ENCODE results near the gene RASGEF1B. TPM values are rescaled to one million over a fixed set of nuclear protein-coding genes. Genes with fewer than 3 reads are reported as not detected.

The RASGEF1B gene
- total and polyA plus RNA-seq, 2 of the 4 experiments (the other 2 are of a cell fraction) = 0.09 to 0.36 TPM

- H2BK15ac ChIP-seq (ENCODE audit: low read depth, low read length) = no peak overlapping the region
- peaks cover 3% of the 10 kb centered on the region; the same call in 1 of the 2 replicates for H3K36me3 ChIP-seq (ENCODE audit: control insufficient read depth, insufficient read depth, low read length)
- no peak overlapping the region for H4K5ac ChIP-seq (ENCODE audit: low read depth, low read length)
- H3K9me1 ChIP-seq (ENCODE audit: insufficient read depth, low read length) = no peaks in the 10 kb centered on the region
- H4K91ac ChIP-seq (ENCODE audit: insufficient read depth, low read depth, low read length) = no peak overlapping the region
- TF ChIP-seq RAD21 (IDR thresholded peaks at IDR 0.05; ENCODE audit: low read length) (no peak), FOS (IDR thresholded peaks at IDR 0.05; ENCODE audit: low read depth, low read length) (no peak), RCOR1 (IDR thresholded peaks at IDR 0.05; ENCODE audit: insufficient replicate concordance, low read length) (no peak), RFX5 (IDR thresholded peaks at IDR 0.05; ENCODE audit: low read depth, low read length) (no peak), CHD1 (IDR thresholded peaks at IDR 0.05; ENCODE audit: low read depth, low read length) (no peak), CEBPB (IDR thresholded peaks at IDR 0.05; ENCODE audit: low read depth, low read length) (no peak), USF2 (IDR thresholded peaks at IDR 0.05; ENCODE audit: low read depth, low read length) (no peak), MXI1 (IDR thresholded peaks at IDR 0.05; ENCODE audit: borderline replicate concordance, low read depth, low read length) (no peak), POLR2A (IDR thresholded peaks at IDR 0.05; ENCODE audit: low read depth, low read length) (no peak), MAZ (IDR thresholded peaks at IDR 0.05; ENCODE audit: borderline replicate concordance, low read depth, low read length) (no peak), NFE2L2 (IDR thresholded peaks at IDR 0.05; ENCODE audit: low read depth, low read length) (no peak)
- TF ChIP-seq, protein P1, sequence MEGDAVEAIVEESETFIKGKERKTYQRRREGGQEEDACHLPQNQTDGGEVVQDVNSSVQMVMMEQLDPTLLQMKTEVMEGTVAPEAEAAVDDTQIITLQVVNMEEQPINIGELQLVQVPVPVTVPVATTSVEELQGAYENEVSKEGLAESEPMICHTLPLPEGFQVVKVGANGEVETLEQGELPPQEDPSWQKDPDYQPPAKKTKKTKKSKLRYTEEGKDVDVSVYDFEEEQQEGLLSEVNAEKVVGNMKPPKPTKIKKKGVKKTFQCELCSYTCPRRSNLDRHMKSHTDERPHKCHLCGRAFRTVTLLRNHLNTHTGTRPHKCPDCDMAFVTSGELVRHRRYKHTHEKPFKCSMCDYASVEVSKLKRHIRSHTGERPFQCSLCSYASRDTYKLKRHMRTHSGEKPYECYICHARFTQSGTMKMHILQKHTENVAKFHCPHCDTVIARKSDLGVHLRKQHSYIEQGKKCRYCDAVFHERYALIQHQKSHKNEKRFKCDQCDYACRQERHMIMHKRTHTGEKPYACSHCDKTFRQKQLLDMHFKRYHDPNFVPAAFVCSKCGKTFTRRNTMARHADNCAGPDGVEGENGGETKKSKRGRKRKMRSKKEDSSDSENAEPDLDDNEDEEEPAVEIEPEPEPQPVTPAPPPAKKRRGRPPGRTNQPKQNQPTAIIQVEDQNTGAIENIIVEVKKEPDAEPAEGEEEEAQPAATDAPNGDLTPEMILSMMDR (conservative IDR thresholded peaks at IDR 0.05; ENCODE audit: low read depth, low read length) = no peak
- TF ChIP-seq, protein P2, sequence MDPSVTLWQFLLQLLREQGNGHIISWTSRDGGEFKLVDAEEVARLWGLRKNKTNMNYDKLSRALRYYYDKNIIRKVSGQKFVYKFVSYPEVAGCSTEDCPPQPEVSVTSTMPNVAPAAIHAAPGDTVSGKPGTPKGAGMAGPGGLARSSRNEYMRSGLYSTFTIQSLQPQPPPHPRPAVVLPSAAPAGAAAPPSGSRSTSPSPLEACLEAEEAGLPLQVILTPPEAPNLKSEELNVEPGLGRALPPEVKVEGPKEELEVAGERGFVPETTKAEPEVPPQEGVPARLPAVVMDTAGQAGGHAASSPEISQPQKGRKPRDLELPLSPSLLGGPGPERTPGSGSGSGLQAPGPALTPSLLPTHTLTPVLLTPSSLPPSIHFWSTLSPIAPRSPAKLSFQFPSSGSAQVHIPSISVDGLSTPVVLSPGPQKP (IDR thresholded peaks at IDR 0.05; ENCODE audit: borderline replicate concordance, low read depth, low read length) = no peak
- H4K8ac ChIP-seq (ENCODE audit: low read depth in 2 of 2, low read length in 2 of 2) = no peak overlapping the region
- no peak for ATAC-seq (ENCODE audit: low read depth)
- H3K27me3 ChIP-seq (ENCODE audit: control insufficient read depth, insufficient read depth, low read length) = no peaks in the 10 kb centered on the region
- no peak overlapping the region for H3K23ac ChIP-seq (ENCODE audit: low read depth, low read length)
- no peak overlapping the region for H3K14ac ChIP-seq (replicated peaks; ENCODE audit: low read depth, low read length)
- in situ Hi-C loops (cut with MboI; ENCODE audit: low sequenced_read_pairs) = no loop called here
- no peak overlapping the region for H3K27ac ChIP-seq (ENCODE audit: insufficient read depth, low read length)
- BruUV-seq (replicated peaks) = no TSS peak
- no peak overlapping the region for H3K56ac ChIP-seq (ENCODE audit: extremely low read depth, insufficient read depth, low read length)
- H2AFZ ChIP-seq (replicated peaks; ENCODE audit: low read length, poor library complexity) = no peak overlapping the region
- no peaks in the 10 kb centered on the region for H3K79me1 ChIP-seq (ENCODE audit: low read depth in 1 of 2, low read length in 2 of 2)
- H3K4ac ChIP-seq (ENCODE audit: low read depth, low read length) = no peak overlapping the region
- H3K9me3 ChIP-seq (ENCODE audit: control insufficient read depth, insufficient read depth, low read length) = no peaks in the 10 kb centered on the region
- POLR2A ChIA-PET (ENCODE audit: unreplicated experiment) = no interaction called here
- H3K9ac ChIP-seq (ENCODE audit: low read depth, low read length) = no peak overlapping the region
- H2BK5ac ChIP-seq (ENCODE audit: low read depth, low read length, poor library complexity, severe bottlenecking) = no peak overlapping the region
- no peak overlapping the region for H3K18ac ChIP-seq (ENCODE audit: low read depth, low read length)
- H3K4me2 ChIP-seq (ENCODE audit: low read depth, low read length) = no peak overlapping the region
- H2AK5ac ChIP-seq (ENCODE audit: low read depth, low read length) = no peak overlapping the region
- CTCF ChIA-PET = no interaction called here
- no peak overlapping the region for H3K4me3 ChIP-seq (ENCODE audit: insufficient read depth, low read depth, low read length)
- DNase-seq = no peak
- dilution Hi-C loops (cut with HindIII; ENCODE audit: low sequenced_read_pairs, unreplicated experiment) = no loop called here
- H2BK120ac ChIP-seq (ENCODE audit: low read depth, low read length) = no peak overlapping the region
- intact Hi-C loops (cut with micrococcal nuclease) = no loop called here
- H2AK9ac ChIP-seq (replicated peaks; ENCODE audit: low read depth, low read length, poor library complexity) = no peak overlapping the region
- H2BK20ac ChIP-seq (ENCODE audit: low read depth, low read length) = no peak overlapping the region
- H3K4me1 ChIP-seq (ENCODE audit: control insufficient read depth, insufficient read depth, low read length) = no peaks in the 10 kb centered on the region
- H4K20me1 ChIP-seq (ENCODE audit: insufficient read depth, low read length) = no peaks in the 10 kb centered on the region
- no CpG with 5 or more reads among the region's 4 CpGs for WGBS, 2 experiments (ENCODE audit: extremely low coverage in 2 of 2, insufficient read length in 1 of 2)
Measured at GRCh38 chr4:81432825-81433224, 38.9 kb downstream of the RASGEF1B start.

Measured in IMR-90 (cell line).